Mesenchymal stem cell (in vitro differentiated cells and primary cell): ENCODE results near the gene HCLS1.
"Not testable (repeated sequence)": the region's sequence is repeated elsewhere in the genome, so short reads cannot be mapped to it uniquely, and the experiment has no call there.

Experiments
- DNase-seq: peaks from one replicate; pipeline ENCODE4 v3.0.0-alpha.2; 2013
- H2AFZ ChIP-seq: one replicate; pipeline ENCODE4 v1.6.1; 2013; ENCODE audit warnings: low read depth, mild to moderate bottlenecking, control low read depth, inconsistent platforms, low read length, moderate library complexity
- H2AK5ac ChIP-seq: 2 replicates; pipeline ENCODE4 v1.6.1; 2013; ENCODE audit warnings: low read length, moderate library complexity, mild to moderate bottlenecking, inconsistent platforms; ENCODE audit not compliant: severe bottlenecking
- H2BK120ac ChIP-seq: one replicate; pipeline ENCODE4 v1.6.1; 2013; ENCODE audit warnings: low read depth, mild to moderate bottlenecking, inconsistent platforms, low read length, moderate library complexity
- H2BK12ac ChIP-seq, 2 experiments: one replicate each; pipeline ENCODE4 v1.6.1; 2013; ENCODE audit warnings: inconsistent platforms in 2 of 2, low read length in 2 of 2, mild to moderate bottlenecking in 2 of 2, moderate library complexity in 2 of 2, control low read depth in 1 of 2
- H2BK15ac ChIP-seq: one replicate; pipeline ENCODE4 v1.6.1; 2013; ENCODE audit warnings: mild to moderate bottlenecking, low read depth, inconsistent platforms; ENCODE audit not compliant: poor library complexity, severe bottlenecking
- H2BK5ac ChIP-seq: 2 replicates; pipeline ENCODE4 v1.6.1; 2013; ENCODE audit warnings: low read depth, mild to moderate bottlenecking, low read length, control low read depth, inconsistent platforms; ENCODE audit not compliant: poor library complexity, severe bottlenecking
- H3K14ac ChIP-seq, 2 experiments: one replicate each; pipeline ENCODE4 v1.6.1; 2013; ENCODE audit warnings: inconsistent platforms in 2 of 2, low read length in 2 of 2, control low read depth in 1 of 2, mild to moderate bottlenecking in 1 of 2, moderate library complexity in 1 of 2
- H3K18ac ChIP-seq, 2 experiments: one replicate each; pipeline ENCODE4 v1.6.1; 2013; ENCODE audit warnings: inconsistent platforms in 2 of 2, low read length in 2 of 2, control low read depth in 1 of 2, low read depth in 1 of 2, mild to moderate bottlenecking in 1 of 2
- H3K23ac ChIP-seq, 2 experiments: one replicate each; pipeline ENCODE4 v1.6.1; 2013; ENCODE audit warnings: inconsistent platforms in 2 of 2, low read length in 2 of 2, mild to moderate bottlenecking in 2 of 2, moderate library complexity in 2 of 2, control low read depth in 1 of 2
- H3K27ac ChIP-seq: 2 replicates; pipeline ENCODE4 v1.5.1; 2013; ENCODE audit warnings: mild to moderate bottlenecking, moderate library complexity, low read length, control low read depth, inconsistent platforms; ENCODE audit not compliant: poor library complexity, severe bottlenecking
- H3K27me3 ChIP-seq, 2 experiments: 2 replicates each; pipeline versions ENCODE4 v1.6.1 to v1.7.0; 2013; ENCODE audit warnings: low read length in 2 of 2, mild to moderate bottlenecking in 2 of 2, moderate library complexity in 2 of 2, control low read depth in 1 of 2, inconsistent platforms in 1 of 2; ENCODE audit not compliant: control insufficient read depth in 1 of 2, insufficient read depth in 1 of 2
- H3K36me3 ChIP-seq, 2 experiments: 2 replicates each; pipeline versions ENCODE4 v1.6.1 to v1.7.0; 2013; ENCODE audit warnings: low read length in 2 of 2, control low read depth in 1 of 2, inconsistent platforms in 1 of 2, low read depth in 1 of 2, mild to moderate bottlenecking in 1 of 2; ENCODE audit not compliant: insufficient read depth in 2 of 2, control insufficient read depth in 1 of 2
- H3K4ac ChIP-seq, 2 experiments: one replicate each; pipeline ENCODE4 v1.6.1; 2013; ENCODE audit warnings: inconsistent platforms in 2 of 2, low read length in 2 of 2, mild to moderate bottlenecking in 2 of 2, moderate library complexity in 2 of 2, control low read depth in 1 of 2, low read depth in 1 of 2
- H3K4me1 ChIP-seq: 2 replicates; pipeline ENCODE4 v1.6.1; 2013; ENCODE audit warnings: low read depth, low read length, control low read depth; ENCODE audit not compliant: control insufficient read depth, insufficient read depth
- H3K4me2 ChIP-seq: 2 replicates; pipeline ENCODE4 v1.6.1; 2013; ENCODE audit warnings: low read length, mild to moderate bottlenecking, inconsistent platforms; ENCODE audit not compliant: poor library complexity, severe bottlenecking
- H3K4me3 ChIP-seq, 2 experiments: 2 replicates each; pipeline versions ENCODE4 v1.5.1 to v1.7.0; 2013; ENCODE audit warnings: low read length in 2 of 2, mild to moderate bottlenecking in 2 of 2, control low read depth in 1 of 2, low read depth in 1 of 2; ENCODE audit not compliant: insufficient read depth in 1 of 2
- H3K79me1 ChIP-seq: replicated peaks from 2 replicates; pipeline ENCODE4 v1.6.1; 2013; ENCODE audit warnings: mild to moderate bottlenecking, control low read depth, low read length, inconsistent platforms; ENCODE audit not compliant: poor library complexity, severe bottlenecking
- H3K9ac ChIP-seq: 2 replicates; pipeline ENCODE4 v1.7.0; 2013; ENCODE audit warnings: mild to moderate bottlenecking, low read length, moderate library complexity
- H3K9me3 ChIP-seq: 2 replicates; pipeline ENCODE4 v1.7.0; 2013; ENCODE audit warnings: mild to moderate bottlenecking, low read length; ENCODE audit not compliant: control insufficient read depth
- H4K8ac ChIP-seq: one replicate; pipeline ENCODE4 v1.6.1; 2013; ENCODE audit warnings: inconsistent platforms, mild to moderate bottlenecking, low read length, moderate library complexity
- H4K91ac ChIP-seq: one replicate; pipeline ENCODE4 v1.6.1; 2013; ENCODE audit warnings: mild to moderate bottlenecking, low read length, inconsistent platforms
- WGBS: methylation state at CpG from one replicate; pipeline ENCODE4 v1.1.7; 2013; ENCODE audit warnings: mixed read lengths; 5-methylcytosine and 5-hydroxymethylcytosine counted together

The HCLS1 gene

DNA sequence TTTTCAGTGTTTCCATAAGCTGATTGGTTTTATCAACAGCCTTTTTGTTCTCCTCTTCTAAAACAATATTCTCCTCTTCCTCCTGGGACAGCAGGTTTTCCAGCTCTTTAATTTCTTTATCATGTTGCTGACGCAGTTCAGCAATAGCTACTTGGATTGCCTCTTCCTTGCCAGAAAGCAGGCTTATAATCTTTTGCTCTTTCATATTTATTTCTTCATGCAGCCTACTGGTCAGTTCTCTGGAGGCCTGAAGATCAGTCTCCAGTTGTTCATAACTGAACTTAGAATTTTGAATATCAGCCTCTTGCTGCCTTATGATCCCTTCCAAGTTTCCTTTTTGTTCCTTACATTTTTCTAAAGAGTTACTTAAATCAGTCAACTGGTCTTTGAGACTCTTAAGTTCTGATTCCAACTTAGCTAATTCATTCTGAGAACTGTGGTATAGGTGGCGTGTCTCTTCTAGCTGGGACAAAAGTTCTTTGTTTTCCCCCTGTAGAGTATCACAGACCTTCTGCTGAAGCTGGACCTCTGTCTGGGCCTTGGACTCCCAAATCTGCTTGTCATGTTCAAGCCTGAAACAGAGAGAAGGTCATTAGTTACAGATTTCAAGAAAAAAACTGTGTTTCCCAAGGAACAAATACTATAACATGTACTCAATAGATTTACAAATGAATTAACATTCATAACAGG, 31.5 kb upstream of the HCLS1 start:
- Histone ChIP-seq H2AK5ac (no peak overlapping the region), H4K91ac (no peak overlapping the region), H2BK12ac (no peak overlapping the region), H3K27ac (no peak overlapping the region), H3K9me3 (no peaks in the 10 kb centered on the region), H2BK5ac (no peak overlapping the region), H3K4me1 (no peaks in the 10 kb centered on the region), H3K14ac (no peak overlapping the region), H3K4me3 (no peak overlapping the region), H3K4me2 (no peak overlapping the region), H3K18ac (no peak overlapping the region), H2AFZ (no peak overlapping the region), H3K79me1 (peaks cover 12% of the 10 kb centered on the region), H3K27me3 (no peaks in the 10 kb centered on the region), H3K9ac (no peak overlapping the region), H3K4ac (no peak overlapping the region), H2BK120ac (no peak overlapping the region), H3K36me3 (peaks cover 6 to 84% of the 10 kb centered on the region in 2 experiments), H4K8ac (no peak overlapping the region), H2BK15ac (no peak overlapping the region), H3K23ac (no peak overlapping the region)
- 98% methylated on average over 2 of the region's 2 CpGs for WGBS
- no peak for DNase-seq

- Histone ChIP-seq H3K9ac (no peak overlapping the region), H4K91ac (no peak overlapping the region), H2BK120ac (no peak overlapping the region), H2BK12ac (no peak overlapping the region), H2AFZ (no peak overlapping the region), H3K4me3 (no peak overlapping the region), H3K27ac (no peak overlapping the region), H3K4ac (no peak overlapping the region), H3K9me3 (no peaks in the 10 kb centered on the region), H3K23ac (no peak overlapping the region), H2AK5ac (no peak overlapping the region), H3K36me3 (peaks cover 6 to 83% of the 10 kb centered on the region in 2 experiments), H3K27me3 (no peaks in the 10 kb centered on the region), H3K18ac (no peak overlapping the region), H2BK5ac (peak overlapping the region; percentile 53), H3K4me1 (no peaks in the 10 kb centered on the region), H3K14ac (no peak overlapping the region), H4K8ac (no peak overlapping the region), H3K4me2 (no peak overlapping the region), H2BK15ac (no peak overlapping the region), H3K79me1 (peaks cover 10% of the 10 kb centered on the region)
- no peak for DNase-seq
- WGBS: 96% methylated on average over 2 of the region's 2 CpGs
These were observed 30.2 kb upstream of the HCLS1 start for GRCh38 chr3:121690777-121691405.

- not testable (repeated sequence) for H4K91ac ChIP-seq, H3K27ac ChIP-seq, H3K23ac ChIP-seq, H2AK5ac ChIP-seq, H3K9me3 ChIP-seq, H4K8ac ChIP-seq, H3K27me3 ChIP-seq, H3K4ac ChIP-seq, H3K4me1 ChIP-seq, H2BK15ac ChIP-seq, H3K4me3 ChIP-seq, H3K4me2 ChIP-seq, H3K14ac ChIP-seq, H2BK12ac ChIP-seq, H2AFZ ChIP-seq, DNase-seq, H3K18ac ChIP-seq, H2BK5ac ChIP-seq, H2BK120ac ChIP-seq, H3K9ac ChIP-seq
- 97% methylated on average over 10 of the region's 31 CpGs for WGBS
- Histone ChIP-seq H3K36me3 (peaks cover 9 to 76% of the 10 kb centered on the region in 2 experiments), H3K79me1 (peaks cover 12% of the 10 kb centered on the region)
These were observed 28.0 kb upstream of the HCLS1 start for GRCh38 chr3:121688747-121689146.

DNA sequence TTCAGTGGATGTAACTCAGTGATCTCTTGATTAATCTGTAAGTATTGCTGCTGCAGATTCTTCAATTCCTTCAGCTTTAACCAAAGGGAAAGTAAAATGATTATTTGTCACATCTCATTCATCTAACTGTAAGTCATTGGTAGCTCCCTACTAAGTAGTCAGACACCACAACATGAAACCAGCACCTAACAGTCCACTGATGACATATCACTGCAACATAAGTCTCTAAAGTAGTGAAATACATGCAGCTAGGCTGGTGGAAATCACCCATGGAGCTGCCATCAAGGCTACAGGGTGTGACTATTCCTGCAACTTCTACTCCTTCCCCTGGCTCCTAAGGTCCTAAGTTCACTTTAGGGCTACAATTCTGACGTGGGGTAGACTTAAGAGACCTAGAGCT, 21.1 kb upstream of the HCLS1 start:
- Histone ChIP-seq H3K9ac (no peak overlapping the region), H4K91ac (no peak overlapping the region), H3K4me1 (no peaks in the 10 kb centered on the region), H2AFZ (no peak overlapping the region), H3K27me3 (no peaks in the 10 kb centered on the region), H3K27ac (no peak overlapping the region), H4K8ac (no peak overlapping the region), H3K79me1 (peaks cover 22% of the 10 kb centered on the region), H3K4me2 (no peak overlapping the region), H3K18ac (no peak overlapping the region), H3K23ac (no peak overlapping the region), H3K4me3 (no peak overlapping the region), H3K9me3 (peaks cover 8% of the 10 kb centered on the region), H2BK12ac (no peak overlapping the region), H2BK5ac (no peak overlapping the region), H3K36me3 (peaks cover 14 to 83% of the 10 kb centered on the region in 2 experiments), H2BK120ac (no peak overlapping the region), H2BK15ac (no peak overlapping the region), H3K4ac (no peak overlapping the region), H2AK5ac (no peak overlapping the region), H3K14ac (no peak overlapping the region)
- DNase-seq: no peak
- 80% methylated on average over 1 of the region's 1 CpG for WGBS
